ENCODE data around the gene DNAJB8. TPM values are rescaled to one million over a fixed set of nuclear protein-coding genes. Genes with fewer than 3 reads are reported as not detected.

Gene DNAJB8
- total and polyA plus RNA-seq, 11 donors = not detected

DNA sequence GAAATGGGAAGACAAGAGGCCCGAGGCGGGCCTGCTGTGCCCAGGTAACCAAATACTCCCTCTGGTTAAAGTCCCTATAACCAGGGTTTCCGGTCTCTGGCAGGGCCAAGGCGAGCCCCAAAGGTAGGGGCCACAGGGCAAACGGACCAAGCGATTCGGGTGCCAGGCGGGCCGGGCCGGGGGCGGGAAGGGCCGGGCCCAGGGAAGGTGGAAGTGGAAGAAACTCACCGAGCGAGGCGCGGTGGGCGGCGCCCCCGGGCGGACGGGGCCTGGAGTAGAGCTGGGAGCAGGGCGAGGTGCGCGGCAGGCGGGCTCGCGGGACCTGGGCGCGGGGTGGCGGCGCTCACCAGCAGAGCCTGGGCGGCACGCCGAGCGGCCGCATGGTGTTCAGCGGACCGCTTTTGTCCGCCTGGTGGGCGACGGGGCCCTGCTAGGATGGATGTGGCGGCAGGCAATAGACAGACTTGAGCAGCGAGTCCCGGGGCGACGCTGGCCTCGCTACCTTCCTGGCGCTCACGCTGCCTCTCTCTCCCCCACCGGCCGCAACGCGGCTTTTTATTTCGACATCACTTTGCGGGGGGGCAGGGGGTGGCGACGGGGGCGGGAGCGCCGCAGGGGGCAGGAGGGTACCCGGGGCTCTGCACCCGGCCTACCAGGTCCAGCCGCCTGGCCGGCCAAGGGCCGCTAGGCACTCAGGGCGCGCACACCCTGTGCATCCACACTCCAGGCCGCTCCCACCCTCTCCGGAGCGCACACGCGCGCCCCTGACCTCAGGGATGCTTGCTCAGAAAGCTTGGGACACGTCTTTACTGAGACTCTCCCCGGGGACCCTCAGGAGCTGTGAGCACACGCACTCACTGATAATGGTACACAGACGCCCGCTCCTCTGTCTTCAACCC is 26.2 kb upstream of the DNAJB8 start, which contains the start of gene GATA2:
Gene GATA2 (minus strand): TSS at position 531 of the 899 bp plus-strand sequence. CDS start 6,170 bp downstream, outside the sequence.
- Histone ChIP-seq H3K4me3 (peak within 1 kb of the TSS in 10 of 12 donors; percentile 2 to 79 (median 22)), H3K27ac (no peak within 1 kb of the TSS), H3K4me1 (peaks cover 8 to 70% (median 43%) of the 10 kb centered on the region in 12 donors), H3K9me3 (no peaks in the 10 kb centered on the region), H3K27me3 (peaks cover 32 to 86% (median 57%) of the 10 kb centered on the region in 9 donors), H3K36me3 (peaks cover 0 to 9% (median 0%) of the 10 kb centered on the region in 9 donors)
- intact Hi-C loops (cut with DNase I) = loop anchor here in 5 of 10 donors (5.0 to 10.0 kb wide), 5 partner anchors 168 to 398 kb away; no protein-coding TSS in a partner anchor
- TF ChIP-seq POLR2A (IDR thresholded peaks at IDR 0.05) = no peak
- TF ChIP-seq CTCF (IDR thresholded peaks at IDR 0.05) = peak in 2 of 12 donors; percentile 7 to 17
- ATAC-seq (no peak), DNase-seq (peak in 1 of 5 donors; percentile 25)
- WGBS, 4 donors = 24 to 64% (median 50%) methylated on average over 40 to 78 of the region's 78 CpGs

DNA sequence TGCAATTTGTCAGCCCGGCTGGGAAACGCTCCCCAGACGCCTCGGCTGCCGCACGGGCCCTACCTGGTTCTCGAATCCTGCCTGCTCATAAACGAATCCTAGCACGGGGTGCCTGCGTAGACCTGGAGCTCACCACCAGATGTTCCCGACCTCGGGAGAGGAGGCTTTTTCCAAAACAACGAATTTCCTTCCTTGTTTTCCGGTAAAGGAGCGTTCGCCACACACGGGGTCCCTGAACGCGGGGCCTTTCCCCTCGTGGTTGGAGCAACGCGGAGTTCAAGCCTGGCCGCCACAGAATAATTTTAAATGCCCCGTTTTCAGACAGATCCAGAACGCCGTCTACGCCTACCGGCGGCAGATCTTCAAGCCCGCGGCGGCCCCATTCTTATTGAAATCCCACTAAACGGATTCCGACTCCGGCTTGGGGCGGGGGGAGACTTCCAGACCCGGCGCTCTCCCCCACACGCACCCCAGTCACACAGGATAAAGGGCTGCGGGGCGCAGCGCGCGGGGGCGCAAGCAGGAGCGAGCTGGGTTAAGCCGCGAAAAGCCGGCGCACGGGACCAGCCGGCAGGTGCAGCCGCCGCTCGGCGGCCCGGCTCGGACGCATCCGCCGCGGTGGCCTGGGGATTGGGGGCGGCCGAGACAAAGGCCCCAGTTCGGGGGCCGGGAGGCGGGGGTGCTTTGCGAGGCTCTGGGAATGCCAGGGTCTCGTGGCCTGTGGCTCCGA is 25.4 kb upstream of the DNAJB8 start:
- DNase-seq (peak in 1 of 5 donors; percentile 6), ATAC-seq (no peak)
- peaks cover 33 to 89% (median 66%) of the 10 kb centered on the region in 9 donors for H3K27me3 ChIP-seq
- WGBS, 4 donors = 23 to 52% (median 40%) methylated on average over 69 to 70 of the region's 70 CpGs
- peaks cover 0 to 9% (median 0%) of the 10 kb centered on the region in 9 donors for H3K36me3 ChIP-seq
- peaks cover 6 to 71% (median 41%) of the 10 kb centered on the region in 12 donors for H3K4me1 ChIP-seq
- H3K4me3 ChIP-seq = peak overlapping the region in 9 of 12 donors; percentile 2 to 84 (median 29)
- TF ChIP-seq POLR2A (IDR thresholded peaks at IDR 0.05) (no peak), CTCF (IDR thresholded peaks at IDR 0.05) (no peak)
- H3K9me3 ChIP-seq = no peaks in the 10 kb centered on the region
- intact Hi-C loops (cut with DNase I) = loop anchor here in 5 of 10 donors (5.0 to 10.0 kb wide), 5 partner anchors 167 to 397 kb away; no protein-coding TSS in a partner anchor
- H3K27ac ChIP-seq = no peak overlapping the region

GRCh38 chr3:128491691-128491940 is 24.9 kb upstream of the DNAJB8 start:
- TF ChIP-seq POLR2A (IDR thresholded peaks at IDR 0.05) (no peak), CTCF (IDR thresholded peaks at IDR 0.05) (no peak)
- H3K4me3 ChIP-seq = peak overlapping the region in 8 of 12 donors; percentile 60 to 84 (median 72)
- peaks cover 0 to 9% (median 0%) of the 10 kb centered on the region in 9 donors for H3K36me3 ChIP-seq
- DNase-seq (peak in 2 of 5 donors; percentile 13 to 24), ATAC-seq (no peak)
- 23 to 69% (median 35%) methylated on average over 19 of the region's 19 CpGs for WGBS, 4 donors
- H3K9me3 ChIP-seq = no peaks in the 10 kb centered on the region
- peaks cover 29 to 89% (median 69%) of the 10 kb centered on the region in 9 donors for H3K27me3 ChIP-seq
- H3K27ac ChIP-seq = no peak overlapping the region
- peaks cover 1 to 71% (median 40%) of the 10 kb centered on the region in 12 donors for H3K4me1 ChIP-seq
- intact Hi-C loops (cut with DNase I) = loop anchor here in 5 of 10 donors (5.0 to 10.0 kb wide), 5 partner anchors 167 to 397 kb away; no protein-coding TSS in a partner anchor
